GM21528 (cell line): ENCODE data around the gene TLE3.

ENCODE experiments used
- ATAC-seq: cut with Tn5 transposase; IDR thresholded peaks from one replicate; pipeline ENCODE4 v1.9.1; 2021; ENCODE audit warnings: mild to moderate bottlenecking, moderate library complexity; ENCODE audit not compliant: unreplicated experiment, low FRiP score

TLE3 gene

DNA sequence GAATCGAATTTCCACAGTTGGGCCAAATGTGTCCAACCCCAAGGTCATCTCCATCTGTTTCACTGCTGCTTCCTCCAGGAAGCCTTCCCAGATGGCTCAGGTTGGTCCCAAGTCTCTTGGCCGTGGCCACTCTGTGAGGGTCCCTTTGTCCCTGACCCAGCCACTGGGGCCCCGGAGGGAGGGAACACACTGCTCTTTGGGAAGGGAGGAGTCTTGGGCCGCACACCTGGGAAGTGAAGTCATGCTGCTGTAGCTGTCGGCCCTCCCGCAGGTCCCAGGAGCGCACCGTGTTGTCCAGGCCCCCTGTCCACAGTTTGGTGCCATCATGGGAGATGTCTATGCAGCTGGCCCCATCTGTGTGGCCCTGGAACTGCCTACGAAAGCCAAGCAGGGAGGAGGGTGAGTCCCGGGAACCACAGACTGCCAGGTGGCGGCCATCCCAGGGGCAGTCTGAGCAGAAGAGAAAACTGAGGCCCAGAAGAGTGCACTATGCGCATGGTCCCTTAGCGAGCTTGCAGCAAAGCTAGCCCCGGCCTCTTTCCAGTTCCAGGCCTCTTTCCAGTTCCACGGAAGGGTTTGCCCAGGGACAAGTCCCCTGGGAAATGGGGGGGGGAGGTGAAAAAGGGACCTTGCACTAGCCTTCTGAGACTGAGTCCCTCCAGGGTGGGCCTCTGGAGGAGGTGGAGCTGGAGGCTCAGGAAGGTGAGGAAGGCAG is 44.6 kb downstream of the TLE3 start:
- ATAC-seq, result no peak

DNA sequence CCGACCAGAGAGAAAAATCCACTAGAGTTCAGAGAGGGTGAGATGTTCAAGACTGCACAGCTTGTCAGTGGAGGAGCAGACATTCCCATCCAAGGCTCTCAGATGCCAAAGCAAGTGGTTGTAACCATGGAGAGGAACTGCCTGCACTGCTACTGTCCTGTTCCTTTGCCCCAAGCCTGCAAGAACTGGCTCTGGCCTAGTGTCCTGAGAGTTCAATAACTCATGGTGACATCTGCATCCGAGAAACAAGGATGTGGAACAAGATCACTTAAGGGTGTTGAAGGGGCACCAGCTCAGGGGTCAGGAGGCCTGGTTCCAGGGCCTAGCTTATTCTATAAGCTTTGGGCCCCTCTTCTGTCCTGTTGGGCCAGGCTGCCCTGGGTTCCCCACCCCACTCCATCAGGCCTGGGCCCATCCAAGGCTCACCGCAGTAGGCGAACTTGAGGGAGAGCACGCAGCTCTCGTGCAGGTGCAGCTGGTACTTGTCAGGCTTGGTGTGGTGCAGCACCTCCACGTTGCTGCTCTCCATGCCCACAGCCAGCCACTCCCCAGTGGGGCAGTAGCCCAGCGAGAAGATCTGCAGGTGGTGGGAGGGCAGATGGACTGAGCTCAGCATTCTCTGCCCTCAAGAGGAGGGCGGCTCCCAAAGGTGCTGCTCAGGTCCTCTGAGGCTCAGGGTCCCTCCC is 45.6 kb downstream of the TLE3 start:
- no peak for ATAC-seq

DNA sequence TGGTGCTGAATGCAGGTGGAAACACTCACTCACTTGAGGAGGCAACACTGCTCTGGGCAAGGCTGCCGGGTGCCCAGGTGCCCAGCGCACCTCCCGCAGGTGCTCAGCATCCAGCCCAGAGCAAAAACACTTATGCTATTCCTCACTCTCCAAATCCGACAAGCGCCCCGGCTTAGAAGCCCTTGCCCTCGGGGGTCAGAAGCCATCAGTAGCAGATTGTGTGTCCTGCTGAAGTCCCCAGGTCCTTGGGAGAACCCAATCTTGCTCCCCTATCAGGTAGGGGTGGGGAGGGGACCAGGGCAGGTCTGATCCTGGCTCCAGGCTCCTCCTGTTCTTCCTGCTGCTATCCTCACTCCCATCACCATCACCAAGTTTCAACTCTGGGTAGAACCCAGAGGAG is 46.7 kb downstream of the TLE3 start:
- ATAC-seq, result no peak

DNA sequence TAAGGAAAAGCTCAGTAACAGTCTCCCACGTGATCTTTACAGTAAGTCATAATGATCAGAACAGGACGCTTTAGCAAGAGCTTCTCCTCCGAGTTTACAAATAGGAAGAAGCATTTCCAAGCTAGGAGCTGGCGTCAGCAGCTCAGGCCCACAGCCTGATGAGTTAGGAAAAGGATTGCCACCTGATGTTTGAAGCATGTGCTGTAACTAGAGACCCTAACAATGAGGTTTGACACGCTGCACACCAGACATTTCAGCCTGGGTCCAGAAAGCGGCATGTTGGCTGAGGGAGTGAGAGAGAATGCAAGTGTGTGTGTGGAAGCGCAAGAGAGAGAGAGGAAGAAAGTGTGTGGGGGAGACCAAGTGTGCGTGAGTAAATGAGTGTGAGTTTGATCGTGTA is 47.3 kb downstream of the TLE3 start:
- ATAC-seq, result no peak

DNA sequence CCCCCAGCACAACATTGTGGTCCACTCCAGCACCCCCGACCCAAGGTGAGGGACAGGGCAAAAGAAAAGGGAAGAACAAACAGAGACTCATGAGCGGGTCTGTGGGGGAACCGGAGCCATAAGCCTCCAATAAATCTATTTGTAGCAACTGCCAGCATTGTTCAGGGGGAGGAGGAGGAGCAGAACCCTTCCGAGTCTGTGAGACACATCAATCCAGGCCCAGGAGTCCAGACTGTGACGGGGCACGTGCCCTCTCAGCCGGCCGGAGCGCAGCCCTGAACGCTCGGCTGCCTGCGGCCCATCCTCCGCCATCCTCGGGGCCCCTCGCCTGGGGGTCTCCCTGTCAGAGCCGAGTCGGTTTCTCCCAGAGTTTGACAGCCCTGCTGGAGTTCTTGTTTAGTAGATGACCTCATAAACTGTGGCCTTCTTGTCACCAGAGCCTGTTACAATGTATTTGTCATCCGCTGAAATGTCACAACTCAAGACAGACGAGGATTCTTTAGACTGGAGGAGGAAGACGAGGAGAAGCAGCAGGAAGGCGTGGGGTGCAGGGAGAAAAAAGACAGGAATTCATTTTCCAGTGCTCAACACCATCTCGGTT is 47.9 kb downstream of the TLE3 start:
- ATAC-seq, result no peak

DNA sequence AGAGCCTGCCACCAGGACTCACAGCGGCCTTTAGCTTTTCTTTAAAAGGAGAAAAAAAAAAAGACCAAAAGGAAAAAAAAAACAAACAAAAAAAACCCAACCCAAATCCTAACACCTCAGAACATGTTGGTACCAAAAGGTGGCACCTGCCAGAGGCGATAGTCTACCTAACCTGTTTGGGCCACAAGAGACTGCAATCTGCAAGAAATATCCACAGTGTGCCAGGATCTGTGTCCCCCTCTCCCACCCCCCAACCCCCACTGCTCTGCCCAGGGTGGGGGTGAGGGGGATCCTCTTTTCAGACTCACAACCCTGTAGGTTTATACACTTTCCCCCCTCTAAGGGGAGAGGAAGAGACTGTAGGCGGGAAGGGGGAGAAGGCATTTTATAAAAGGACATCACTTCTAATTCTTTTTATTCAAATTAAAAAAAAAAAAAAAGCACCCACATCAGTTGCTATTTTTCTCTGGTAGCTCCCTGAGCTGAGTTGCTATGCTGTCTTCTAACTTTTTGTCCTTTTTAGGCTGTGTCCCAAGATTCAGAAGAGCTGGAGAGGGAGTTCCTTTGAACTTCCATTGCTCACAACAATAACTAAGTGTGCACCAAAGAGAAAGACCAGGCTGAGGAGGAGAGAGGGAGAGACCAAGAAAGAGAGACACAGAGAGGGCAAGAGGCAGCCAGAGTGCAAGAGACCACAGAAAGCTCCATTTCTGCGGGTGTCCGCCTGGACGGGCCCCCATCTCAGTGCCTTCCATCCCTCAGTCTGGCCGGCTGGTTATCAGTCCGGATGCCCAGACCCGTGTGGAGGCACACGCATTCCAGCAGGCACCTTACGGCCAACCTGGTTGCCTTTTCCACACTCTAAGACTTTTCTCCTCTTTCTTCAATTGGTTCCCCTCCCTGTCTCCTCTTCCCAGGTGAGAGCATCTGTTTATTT is 48.9 kb downstream of the TLE3 start:
- no peak for ATAC-seq

DNA sequence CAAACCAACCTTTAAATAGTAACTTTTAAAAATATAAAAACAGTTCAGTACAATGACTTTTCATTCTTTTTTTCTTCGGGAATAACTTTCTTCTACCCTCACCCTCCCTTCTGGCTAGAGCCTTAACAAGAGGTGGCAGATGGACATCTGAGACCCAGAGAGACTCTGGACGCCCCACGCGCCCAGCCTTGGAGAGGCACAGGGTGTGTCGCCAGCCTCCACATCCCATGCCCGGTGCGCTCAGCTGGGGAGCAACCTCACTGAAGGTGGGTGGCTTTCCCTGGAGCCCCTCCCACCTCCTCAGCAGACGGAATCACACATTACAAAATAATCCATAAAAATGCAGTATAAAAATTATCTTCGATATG is 49.5 kb downstream of the TLE3 start:
- ATAC-seq, result no peak

DNA sequence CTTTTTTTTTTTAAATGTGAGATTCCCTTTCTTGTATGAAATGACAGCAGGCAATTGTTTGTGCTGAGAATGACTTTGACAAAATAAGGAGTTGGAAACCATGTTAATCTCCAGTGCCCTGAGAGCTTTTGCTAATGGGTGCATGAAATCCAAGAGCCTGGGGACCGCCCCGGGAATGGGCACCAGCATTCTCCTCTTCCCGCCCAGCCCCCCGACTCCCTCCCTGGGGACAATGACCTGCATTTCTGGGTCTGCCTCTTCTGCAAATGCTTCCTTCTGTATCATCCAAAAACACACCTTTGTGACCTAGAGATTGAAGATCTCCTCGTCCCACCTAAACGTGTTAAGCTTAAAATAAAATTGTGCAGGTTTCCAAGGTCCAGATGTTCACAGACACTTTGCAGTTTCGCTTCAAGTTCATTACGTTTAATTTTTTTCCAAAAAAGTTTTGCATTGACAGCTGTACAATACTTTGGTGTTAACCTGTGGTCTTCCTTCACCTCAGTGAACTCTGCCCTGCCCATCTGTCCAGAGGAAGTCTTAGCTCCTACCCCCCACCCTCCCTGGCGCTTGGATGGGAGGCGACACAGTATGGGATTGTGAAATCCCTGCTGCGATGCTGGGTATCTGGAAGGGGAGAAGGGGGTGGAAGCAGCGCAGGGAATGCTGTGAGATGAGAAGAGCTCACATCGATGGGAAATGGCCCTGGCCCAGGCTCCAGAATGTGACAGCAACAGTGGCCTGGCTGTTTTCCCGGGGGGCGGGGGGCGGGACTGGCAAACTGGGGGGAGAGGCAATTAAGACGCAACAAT is 50.1 kb downstream of the TLE3 start:
- no peak for ATAC-seq

DNA sequence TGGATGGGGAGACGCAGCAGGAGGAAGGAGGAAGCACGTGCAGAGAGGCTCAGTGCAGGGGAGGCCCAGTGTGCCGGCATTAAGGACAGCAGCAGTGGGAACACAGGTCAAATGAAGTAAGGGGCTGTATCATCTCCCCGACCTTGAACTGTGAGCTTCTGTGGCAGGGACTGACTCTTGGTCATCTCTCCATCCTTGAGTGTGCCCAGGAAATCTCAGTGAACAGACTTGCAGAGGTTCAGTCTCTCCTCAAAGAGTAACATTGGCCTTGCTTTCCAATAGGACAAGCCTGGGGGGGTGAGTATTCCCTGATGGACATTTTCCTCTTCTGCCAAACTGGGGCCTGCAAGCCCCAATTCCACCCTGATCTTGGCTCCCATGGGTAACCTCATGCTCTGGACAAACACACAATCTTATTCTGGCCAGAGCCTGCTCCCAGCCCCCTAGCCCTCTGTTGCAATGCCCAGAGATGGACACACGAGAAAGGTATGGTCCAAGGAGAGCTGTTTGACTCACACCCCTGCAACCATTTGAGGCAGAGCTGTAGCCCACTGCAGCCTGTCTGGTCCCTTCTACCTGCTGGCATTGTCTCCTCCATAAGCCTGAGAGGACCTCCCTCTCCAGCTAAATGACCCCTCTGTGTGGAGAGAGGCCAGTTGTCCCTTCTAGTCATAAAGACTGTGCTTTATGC is 50.9 kb downstream of the TLE3 start:
- ATAC-seq, result no peak

DNA sequence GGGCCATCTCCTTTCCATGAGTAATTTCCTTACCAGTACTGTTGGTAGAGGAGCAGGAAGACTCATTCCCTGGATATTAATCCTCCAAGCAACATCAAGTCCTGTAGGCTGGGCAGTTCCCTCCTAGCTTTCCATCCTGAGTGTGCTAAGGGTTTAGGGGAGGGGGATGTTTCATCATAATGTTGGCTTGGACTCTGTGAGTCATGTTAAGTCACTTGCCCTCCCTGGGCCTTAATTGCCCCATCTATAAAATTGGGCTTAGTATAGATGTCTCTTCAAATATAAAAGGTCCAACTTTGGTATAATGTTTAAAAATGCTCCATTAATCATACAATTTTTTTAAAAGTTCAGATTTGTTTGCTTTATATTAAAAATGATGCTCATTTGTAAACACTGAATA is 52.7 kb downstream of the TLE3 start:
- ATAC-seq, result no peak

DNA sequence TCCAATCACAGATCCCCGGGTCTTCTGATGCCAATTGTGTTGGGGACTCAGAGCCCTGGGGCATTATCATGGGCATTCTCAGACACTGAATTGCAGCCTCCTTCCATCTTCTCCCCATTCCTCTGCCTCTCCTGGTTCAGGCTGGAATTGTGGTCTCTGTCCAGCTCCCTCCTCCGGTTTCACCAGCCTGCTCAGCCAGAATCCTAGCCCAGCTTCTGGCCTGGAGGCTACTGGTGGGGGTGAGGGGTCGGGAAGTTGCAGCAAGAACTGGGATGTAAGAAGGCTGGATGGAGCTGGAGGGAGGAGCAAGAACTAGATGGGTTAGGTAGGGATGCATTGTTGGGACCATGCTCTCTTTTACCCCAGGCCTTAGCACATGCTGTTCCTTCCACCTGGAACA is 53.5 kb downstream of the TLE3 start:
- ATAC-seq, result no peak

DNA sequence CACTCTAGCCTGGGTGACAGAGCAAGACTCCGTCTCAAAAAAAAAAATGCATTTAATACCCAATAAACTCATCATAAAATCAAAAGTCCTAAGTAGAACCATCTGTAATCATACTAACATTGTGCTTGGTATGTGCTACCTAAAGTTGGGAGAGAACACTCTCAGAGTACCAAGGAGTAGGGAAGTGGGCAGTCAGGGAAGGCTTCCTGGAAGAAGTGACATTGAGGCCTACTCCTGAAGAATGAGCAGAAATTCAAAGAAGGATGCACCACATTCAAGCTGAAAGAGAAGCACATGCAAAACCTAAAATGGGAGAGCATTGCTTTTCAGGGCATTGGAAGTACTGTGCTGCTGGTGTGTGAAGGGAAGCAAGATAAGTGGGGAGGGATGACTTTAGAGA is 54.1 kb downstream of the TLE3 start:
- no peak for ATAC-seq

DNA sequence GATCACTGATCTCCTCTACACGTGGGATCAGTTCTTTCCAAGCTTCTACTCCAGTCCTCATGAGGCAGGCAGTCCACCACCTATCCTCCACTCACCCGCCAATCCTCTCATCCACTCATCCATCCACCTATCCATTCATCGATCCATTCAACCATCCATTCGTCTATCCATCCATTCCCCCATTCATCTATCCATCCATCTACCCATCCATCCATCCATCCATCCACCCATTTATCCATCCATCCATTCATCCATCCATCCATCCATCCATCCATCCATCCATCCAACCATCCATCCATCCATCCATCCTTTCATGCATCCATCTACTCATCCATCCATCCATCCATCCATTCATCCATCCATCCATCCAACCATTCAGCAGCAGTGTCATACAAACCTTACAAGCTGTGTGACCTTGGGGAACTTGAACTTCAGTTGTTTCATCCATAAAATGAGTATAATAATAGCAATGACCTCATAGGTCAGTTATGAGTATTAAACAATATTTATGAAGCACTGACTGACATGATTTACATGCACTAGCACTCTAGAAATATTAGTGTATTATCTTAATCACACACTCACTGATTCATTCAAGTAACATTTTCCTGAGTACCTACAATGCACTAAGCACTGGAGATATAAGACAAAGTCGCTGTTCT is 55.0 kb downstream of the TLE3 start:
- no peak for ATAC-seq

DNA sequence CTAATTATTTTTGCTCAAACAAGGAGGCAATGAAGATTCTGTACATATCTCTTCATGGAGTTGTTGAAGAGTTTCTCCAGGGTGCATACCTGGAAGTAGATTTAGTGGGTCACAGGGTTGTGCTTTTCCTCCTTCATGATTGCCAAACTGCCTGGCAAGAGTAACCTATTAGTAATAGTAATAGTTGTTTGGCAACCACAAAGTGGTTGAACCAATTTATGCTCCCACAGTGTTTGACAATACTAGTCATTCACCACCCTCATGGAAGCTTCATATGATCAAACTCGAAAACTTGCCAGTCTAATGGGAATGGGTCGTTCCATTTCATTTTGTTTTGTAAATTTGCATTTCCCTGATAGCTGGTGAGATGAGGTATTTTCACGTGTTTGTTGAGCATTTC is 57.8 kb downstream of the TLE3 start:
- ATAC-seq, result no peak

DNA sequence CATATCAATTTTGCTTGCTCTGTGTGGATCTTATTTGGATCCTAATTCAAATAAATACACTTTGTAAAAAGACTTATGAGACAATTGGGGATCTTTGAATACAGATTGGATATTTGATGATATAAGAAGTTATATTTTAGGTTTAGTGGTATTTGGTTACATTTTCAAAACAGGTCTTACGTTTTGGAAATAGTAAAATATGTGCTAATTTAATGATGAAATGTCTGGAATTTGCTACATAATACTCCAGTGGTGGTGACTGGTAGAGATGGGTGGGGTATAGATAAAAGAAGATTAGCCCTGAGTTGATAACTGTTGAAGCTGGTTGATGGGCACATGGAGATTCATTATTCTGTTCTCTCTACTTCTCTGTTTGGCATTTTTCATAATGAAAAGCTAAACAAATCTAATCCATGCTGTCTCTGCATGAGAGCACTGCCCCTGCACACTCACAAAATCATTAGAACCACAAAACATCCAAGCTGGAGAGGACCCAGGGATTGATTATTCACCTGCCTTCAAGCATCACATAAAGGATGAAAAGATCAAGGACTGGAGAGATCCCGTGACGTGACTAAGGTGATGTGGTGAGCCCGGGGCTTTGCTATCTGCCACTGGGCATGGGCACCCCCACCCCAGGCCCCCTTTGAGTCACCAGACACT is 58.9 kb downstream of the TLE3 start:
- no peak for ATAC-seq

DNA sequence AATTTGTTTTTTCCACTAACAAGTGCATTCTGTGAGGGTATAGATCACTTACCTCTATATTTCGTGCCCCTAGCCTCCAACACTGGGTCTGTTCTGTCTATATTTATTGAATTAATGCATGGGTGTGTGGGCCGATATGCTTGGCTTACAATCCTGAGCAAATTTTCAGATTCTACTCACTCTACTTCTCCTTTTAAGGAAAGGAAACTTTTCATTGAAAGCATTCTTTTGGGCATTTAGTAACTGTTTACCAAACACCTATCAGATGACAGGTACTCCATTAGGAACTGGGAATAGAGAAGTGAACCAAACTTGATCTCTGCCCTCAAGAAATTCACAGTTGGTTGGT is 60.5 kb downstream of the TLE3 start:
- no peak for ATAC-seq

DNA sequence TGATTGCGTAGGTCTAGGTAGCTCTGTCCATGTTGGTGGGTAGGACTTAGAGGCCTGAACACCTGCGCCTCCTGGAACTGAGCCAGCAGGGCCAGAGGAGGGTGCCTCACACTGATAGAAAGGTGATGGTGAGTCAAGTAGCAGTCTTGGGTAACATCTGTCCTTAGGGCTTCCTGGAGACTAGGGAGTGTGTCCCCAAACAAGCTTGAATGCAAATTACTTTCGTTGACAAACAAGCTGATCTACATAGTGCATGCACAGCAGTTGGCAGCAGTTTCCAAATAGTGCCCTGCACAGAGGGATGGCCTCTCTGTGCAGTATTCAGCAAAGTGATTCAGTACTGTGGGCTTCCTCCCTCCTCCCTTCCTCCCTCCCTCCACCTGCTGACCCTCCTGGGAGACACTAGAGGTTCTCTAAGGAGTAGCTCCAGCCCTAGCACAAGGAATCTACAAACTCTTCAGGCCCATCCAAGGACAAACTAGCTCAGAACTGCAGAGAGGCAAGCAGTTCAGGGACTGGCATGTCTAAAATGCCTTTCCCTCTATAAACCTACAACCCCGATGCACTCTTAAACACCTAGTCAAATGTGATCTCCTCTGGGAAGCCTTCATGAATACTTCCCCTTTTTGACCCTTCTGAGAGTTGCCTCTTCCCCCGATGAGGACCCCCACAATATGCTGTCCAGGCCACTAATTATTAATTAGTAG is 61.0 kb downstream of the TLE3 start:
- peak; percentile 80 for ATAC-seq

DNA sequence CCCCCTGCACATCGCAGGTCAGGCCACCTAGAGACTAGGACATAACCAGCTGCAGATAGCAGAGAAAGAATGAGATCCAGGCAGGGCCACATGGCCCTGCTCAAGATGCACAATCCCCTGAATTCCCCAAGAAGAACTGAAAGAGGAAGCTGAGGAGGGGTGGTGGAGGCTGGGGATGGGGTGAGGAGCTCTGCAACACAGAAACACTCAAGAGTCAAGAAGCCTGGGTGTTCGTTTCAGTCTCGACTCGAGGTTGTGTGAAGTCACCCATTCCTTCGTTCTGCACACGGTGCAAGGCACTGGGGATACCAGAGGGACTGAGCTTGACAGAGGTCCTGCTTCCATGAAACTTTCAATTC is 62.0 kb downstream of the TLE3 start:
- peak; percentile 43 for ATAC-seq
